NCI-H82 (cell line): ENCODE measurements around the gene ACTRT3.

Experiments used
- DNase-seq: peaks from one replicate; lab custom pipeline; 2025; lab: John Stamatoyannopoulos, UW

Gene ACTRT3

DNA sequence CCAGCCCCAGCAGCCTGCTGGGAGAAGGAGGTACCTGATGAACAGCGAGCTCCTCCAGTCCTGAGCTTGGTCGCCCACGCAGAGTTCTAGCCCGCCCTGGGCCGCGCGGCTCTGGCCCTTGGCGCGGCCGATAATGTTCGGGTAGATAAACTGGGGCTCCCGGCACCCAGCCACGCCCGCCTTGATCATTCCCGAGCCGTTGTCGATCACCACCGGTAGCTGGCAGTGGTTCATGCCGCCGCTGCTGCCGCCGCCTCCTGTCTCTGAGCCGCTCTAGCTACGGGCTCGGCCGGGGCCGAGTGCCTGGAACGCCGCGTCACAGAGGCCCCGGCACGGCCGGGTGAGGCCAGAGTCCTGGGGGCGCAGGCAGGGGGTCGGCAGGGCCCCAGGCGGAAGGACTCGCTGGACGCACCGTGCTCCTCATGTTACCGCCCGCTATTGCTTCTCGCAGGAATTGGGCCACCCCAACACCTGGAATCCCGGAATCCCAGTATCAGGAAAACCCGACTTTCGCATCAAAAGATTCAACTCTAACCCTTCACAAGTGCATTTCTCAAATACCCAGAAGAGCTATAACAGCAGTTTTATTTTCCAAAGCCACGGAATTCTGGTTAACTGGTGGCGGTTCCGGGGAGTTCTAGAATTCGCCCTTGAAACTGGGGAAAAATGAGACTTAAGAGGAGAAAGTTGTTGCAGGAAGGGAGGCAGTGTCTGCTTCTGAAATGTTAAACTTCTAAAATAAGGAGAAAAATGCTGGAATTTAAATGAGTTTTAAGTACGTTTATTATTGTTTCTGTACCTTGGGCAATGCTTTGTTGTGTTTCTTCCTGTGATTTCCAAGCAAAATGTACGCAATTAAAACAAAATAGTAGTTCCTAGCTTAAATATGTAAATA is at the start of gene ACTRT3:
Gene ACTRT3, minus strand, starts transcription at position 275 of the 895 bp plus-strand sequence. Its CDS starts 41 bp downstream, at position 234.
- peak; percentile 82 for DNase-seq

DNA sequence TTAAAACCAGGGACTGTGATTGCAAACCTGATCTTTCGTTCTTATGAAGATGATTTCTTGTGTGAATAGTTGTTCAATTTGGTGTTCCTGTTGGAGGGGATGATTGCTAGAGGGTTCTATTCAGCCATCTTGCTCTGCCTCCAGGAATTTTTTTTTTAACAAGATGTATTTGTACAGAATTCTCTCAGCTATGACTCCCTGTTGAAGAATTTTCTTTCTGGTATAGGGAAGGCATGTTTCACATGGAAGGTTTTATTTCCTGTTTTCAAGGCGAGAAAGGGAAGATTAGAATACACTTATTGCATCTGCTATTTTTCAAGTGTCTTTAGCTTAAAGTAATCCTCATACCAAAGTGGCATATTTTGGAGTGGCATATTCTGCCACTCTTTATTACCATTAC is 49.0 kb upstream of the ACTRT3 start:
- no peak for DNase-seq

DNA sequence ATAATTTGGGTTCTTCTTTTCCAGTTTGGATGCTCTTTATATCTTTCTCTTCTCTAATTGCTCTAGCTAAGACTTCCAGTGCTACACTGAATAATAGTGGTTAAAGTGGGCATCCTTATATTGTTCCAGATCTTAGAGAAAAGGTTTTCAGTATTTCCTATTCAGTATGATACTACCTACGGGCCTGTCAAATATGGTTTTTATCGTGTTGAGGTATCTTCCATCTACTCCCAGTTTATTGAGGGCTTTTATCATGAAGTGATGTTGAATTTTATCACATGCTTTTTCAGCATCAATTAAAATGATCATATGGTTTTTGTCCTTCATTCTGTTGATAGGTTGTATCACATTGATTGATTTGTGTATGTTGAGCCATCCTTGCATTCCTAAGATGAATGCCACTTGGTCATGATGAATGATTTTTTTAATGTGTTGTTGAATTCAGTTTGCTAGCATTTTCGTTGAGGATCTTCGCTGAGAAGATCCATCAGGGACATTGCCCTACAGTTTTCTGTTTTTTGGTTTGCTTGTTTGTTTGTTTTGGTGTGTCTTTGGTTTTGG is 46.3 kb upstream of the ACTRT3 start:
- no peak for DNase-seq

DNA sequence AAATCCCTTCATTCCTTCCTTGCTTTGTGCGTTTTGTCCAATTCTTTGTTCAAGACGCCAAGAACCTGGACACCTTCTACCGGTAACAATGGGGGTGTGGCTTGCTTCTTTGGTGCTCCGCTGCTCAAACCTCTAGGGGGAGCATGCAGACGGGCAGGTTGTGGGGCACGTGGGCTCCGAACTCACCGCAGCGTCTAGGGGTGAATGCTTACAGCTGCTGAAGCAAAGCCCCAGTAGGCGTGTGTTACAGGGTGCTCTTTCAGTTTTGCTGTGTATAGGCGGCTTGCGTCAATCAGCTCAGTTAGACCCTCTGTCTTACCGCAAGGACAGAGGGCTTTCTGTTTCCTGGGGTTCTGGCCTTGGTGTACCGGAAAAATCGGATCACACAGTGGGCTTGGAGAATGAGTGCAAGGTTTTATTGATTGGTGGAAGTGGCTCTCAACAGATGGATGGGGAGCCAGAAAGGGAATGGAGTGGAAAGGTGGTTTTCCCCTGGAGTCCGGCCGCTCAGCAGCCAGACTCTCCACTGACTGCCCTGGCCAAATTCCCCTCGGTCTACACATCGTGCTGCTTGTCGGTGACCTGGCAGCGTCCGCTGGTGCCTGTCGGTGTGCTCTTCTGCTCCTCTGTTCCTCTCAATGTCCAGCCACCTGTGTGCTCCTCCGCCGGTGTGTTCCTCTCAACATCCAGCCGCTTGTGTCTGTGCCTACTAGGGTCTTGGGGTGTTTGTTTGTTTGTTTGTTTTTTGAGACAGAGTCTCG is 44.6 kb upstream of the ACTRT3 start:
- peak; percentile 46 for DNase-seq

DNA sequence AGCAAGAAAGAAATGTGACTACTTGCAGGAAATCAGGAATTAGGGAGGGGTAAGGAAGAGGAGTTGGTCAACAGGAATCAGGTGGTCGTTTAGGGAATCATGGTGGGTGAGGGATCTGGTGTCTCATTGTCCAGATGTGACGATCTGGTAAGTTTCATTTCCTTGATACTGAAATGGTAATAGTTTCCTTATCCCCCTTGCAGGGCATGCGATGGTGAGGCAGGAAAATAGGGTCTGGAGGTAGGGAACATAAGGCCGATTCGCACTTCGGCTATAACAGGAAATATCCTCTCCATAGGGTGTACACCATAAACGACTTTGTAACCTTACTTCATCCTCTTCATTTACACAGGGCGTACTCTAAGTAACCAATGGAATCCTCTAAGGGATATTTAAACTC is 43.9 kb upstream of the ACTRT3 start:
- DNase-seq: no peak

DNA sequence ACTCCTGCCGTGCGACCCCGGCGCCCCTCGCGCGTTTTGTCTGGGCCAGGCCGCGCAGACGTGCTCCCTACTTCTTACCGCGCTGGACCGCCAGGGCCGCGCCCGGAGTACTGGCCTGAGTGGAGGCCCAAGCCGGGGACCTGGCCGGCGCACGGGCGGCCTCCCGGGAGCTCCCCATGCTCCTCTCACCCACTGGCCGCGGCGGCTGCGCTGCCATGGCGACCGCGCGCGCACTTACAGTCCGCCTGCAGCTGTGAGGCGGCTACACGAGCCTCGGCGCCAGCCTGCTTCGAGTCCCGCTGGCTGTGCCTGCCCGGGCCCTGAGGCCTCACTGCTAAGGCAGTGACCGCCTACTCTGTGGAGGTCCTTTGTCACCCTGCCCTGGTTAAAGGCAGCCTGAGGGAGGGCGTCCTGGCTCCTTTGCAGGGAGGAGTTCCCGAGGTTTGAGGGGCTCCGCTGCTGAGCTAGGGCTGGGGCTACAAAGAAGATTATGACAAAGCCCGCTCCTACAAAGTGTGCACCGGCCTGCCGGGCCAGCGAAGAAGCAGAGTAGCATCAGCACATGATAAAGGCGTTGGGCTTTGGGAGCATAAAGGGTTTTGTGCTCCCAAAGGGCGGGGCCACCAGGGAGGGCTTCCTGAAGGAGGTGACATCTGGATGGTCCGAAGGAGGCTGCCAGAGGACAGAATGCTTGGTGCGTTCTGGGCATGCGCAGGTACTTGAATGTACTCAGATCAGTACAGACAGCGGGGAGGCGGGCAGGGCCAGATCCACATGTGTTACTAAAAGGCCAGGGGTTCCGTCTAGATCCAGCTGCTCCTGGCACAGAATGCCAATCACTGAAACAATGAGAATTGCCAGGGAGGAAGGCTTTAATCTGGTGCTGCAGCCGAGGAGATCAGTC is 43.2 kb upstream of the ACTRT3 start, which contains the start of the genes LRRC34 and LRRIQ4:
Gene LRRC34, minus strand, starts transcription at position 573 of the 904 bp plus-strand sequence. Its CDS starts 356 bp downstream, at position 217.
Gene LRRIQ4, plus strand, starts transcription at position 539 of the 904 bp plus-strand sequence. CDS start 9,052 bp downstream, outside the sequence.
- DNase-seq: peak; percentile 94

DNA sequence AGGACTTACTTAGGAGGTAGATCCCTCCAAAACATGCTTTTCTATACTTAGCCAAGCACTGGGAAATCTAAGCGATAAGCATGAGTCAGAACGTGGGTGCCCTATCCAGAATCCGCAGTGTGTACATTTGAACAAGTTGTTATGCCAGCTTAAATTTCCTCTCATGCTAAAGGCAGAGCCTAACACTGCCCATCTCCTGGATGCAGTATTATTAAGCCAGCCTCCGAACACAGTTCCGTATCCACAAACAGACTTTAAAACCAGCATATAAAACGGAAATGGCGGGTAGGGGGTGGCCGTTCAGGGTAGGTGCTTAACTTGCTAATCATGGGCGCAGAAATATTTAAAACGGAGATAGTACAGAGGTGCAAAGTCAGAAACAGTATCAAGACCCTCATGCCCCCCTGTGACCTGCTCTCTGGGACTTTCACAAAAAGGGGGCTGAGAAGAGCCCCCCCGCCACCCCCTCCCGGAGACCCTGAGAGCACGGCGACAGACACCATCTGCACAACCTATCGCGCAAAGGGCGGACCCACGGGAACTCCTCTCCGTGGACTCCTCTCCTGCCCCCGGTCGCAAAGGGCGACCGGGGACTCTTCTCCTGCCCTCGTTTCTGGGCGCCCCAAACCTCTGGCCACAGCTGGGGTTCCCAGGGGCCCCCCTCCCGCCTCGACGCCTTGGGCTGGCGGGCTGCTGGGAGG is 42.4 kb upstream of the ACTRT3 start:
- peak; percentile 71 for DNase-seq

DNA sequence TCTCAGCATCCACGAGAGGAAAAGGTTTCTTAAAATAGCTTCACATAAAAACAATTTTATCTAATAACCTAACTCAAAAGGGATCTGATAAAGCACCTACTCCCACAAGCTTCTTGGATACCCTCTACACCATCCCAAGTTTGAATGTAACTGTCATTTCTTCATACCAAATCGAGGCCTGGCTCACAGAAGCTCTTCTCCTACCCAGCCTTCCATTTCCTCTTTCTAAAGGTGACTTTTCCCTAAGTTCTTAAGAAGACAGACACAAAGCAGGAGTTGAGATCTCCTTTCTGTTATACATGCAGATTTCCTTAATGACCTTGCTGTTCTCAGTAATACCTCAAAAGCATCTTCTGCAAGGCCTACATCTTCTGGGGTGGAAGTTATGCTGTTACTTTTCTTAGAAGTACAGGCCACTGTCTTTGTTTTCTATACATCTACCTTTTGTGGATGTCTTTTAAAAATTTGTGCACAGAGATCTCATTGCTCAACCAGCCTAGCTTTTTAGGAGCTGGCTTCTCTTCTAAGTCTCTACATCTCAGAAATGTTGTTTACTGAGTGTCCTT is 40.0 kb upstream of the ACTRT3 start:
- no peak for DNase-seq

DNA sequence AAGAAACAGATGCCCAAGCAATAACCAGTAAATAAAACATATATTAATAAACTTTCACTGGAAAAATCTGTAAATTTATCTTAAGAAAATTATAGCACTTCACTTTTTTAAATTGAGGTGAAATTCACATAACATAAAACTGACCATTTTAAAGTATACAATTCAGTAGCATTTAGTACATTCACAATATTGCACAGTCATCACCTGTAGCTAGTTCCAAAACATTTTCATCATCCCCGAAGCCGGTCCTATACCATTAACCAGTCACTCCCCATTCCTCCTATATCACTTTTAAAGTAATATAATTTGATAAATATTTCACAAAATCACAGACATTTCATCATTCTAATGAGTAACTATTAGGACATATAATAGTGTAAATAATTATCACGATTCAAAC is 35.3 kb upstream of the ACTRT3 start:
- DNase-seq: no peak

DNA sequence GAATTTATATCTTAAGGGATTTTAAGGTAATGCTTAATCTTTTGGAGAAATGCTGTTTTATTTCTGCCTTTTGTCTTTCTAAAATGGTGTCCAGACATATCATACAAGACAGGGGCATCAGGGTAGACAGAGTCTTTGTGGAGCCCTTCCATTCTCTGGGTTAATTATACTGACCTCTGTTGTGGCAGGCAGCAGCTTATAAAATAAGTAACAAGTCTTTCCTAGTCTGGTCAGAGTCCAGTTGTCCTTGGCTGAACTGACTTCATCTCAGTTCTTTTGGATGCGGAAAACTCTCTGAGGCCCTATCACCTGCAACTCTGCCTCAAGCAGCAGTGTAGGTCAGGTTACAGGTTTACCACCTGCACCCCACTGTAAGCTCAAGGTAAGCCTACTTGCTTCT is 23.0 kb upstream of the ACTRT3 start:
- DNase-seq: no peak

DNA sequence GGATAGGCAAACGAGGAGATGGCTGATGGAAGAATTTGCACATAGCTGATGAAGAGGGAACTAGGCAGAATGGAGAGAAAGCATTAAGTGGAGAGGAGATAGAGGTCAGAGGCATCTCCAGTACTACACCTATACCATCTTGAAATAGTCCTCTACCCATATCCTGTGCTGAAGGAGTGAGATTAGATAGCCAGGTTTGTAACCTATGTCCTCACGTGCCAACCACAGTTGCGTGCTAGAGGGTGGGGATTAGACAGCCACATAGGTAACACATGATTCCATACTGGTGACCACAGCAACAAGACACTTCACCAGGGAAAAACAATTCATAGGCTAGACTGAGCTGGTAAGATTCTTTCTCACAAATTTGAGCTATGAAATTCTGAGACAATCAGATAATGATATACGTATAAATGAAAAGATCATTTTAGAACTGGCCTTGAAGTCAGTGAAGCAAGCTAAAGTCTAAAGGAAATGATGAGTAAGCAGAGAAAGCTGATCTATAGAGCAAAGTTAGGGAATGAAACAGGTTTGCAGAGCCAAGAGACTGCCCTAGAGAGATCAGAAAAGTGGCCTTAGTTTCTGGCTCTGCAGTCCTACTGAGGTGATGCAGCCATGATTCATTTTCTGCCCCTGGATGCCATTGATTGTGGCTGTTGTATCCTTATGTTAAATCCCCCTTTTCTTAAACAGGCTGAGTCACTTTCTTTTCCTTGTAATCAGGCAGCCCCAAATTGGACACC is 21.5 kb upstream of the ACTRT3 start:
- DNase-seq: no peak

DNA sequence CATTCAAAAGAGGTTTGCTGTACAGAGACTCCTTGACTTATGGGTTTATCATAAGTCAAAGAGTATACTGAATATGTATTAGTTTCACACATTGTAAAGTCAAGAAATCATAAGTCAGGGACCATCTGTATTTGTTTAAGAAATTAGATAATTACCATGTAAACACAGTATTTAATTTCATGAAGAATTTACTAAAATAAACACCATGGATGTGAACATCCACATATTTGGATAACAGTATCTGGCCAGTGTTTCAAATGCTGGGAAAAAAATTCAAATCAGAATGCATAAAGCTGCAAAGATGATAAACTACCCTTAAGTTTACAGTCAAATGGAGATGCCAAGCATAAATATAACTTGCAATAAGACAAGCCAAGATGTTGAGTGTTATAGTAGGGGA is 20.9 kb upstream of the ACTRT3 start:
- no peak for DNase-seq

DNA sequence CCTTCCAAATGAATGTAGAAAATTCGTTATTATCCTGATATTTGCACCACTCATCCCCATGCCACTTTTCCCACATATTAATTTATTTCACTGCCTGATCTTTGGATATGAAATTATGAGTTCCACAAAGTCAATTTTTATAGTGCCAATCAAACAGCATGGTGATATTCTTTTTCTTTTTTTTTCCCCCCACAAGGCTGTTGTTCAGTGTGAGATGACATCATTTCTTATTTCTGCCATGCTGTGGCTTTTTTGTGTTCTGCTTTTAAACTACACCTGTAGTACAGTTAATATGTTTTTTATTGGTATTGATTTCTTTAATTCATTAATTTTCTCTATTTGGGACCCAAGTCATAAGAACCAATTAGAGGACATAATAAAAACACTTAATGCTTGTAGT is 18.4 kb upstream of the ACTRT3 start:
- no peak for DNase-seq

DNA sequence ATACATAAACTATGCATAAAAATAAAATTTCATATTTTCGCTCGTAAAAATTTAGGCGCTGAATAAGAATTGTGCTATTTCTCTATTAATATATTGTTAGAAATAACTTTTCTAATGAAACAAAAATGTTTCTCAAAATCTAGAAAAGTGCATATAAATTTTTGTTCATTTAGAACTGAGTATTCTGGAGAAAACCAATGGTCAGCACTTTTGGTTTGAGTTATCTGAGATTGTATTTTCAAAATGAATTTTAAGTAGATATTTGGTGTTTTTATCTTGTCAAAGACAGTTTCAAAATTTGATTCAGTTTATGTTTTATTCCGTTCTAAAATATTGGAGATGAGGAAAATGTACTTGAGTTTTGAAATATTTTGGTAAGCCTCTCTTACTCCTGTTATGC is 17.8 kb upstream of the ACTRT3 start:
- DNase-seq: no peak

DNA sequence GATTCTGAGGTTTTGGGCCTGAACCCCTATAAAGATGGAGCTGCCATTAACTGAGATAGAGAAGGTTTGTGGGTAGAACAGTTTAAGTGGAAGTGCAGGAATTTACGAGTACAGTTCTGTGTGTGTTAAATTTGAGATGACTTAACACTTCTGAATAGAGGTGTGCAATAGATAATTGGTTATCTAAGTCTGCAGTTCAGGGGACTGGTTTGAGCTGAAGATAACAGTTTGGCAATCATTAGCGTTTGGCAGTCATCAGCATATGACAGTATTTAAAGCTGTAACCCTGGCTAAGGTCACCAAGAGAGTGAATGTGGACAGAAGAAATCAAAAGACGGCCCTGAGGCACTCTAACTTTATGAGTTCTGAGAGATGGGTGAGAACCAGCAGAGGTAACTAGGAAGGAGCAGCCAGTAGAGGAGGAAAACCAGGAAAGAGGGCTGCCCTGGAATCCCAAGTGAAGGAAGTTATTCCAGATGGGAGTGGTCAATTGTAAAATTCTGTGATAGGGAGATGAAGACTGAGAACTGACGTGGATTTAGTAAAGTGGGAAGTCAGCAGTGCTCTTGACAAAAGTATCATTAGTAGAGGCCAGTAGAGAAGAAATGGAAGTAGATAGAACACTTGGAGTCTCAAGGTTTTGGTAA is 12.0 kb upstream of the ACTRT3 start:
- no peak for DNase-seq

DNA sequence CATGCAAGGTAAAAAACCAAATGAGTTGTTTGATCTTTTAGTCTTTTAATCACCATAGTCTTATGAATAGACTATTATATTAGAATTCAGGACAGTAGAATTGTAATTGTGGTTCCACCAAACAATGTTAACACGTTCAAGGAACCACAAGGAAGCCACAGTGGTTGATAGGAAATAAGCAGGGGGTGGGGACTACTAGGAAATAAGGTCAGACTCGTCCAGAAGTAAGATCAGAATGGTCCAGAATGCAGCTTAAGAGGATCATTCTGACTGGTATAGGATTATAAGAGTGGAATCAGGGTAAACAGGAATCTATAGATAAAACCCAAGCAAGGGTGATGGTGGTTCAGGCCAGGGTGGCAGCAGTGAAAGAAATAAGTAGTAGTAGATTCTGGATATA is 11.4 kb upstream of the ACTRT3 start:
- DNase-seq: peak; percentile 21

DNA sequence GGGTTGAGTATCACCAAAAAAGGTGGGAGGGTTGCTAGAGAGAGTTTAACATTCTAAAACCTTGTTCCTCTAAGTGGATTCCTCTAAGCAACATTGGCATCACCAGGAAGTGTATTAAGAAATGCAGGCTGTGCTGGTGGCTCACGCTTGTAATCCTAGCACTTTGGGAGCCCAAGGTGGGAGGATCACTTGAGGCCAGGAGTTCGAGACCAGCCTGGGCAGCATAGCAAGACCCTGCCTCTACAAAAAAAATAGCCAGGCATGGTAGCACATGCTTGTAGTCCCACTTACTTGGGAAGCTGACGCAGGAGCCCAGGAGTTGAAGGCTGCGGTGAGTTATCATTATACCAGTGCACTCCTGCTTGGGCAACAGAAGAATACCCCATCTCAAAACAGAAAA is 8.5 kb upstream of the ACTRT3 start:
- DNase-seq: no peak

DNA sequence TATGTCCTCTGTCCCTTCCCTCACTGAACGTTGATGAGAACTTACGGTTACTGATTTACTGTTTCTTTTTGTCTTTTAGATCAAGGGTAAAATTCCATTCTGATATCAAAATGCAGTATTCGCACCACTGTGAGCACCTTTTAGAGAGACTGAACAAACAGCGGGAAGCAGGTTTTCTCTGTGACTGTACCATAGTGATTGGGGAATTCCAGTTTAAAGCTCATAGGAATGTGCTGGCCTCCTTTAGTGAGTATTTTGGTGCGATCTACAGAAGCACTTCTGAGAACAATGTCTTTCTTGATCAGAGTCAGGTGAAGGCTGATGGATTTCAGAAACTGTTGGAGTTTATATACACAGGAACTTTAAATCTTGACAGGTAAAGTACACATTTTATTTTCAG is 4.8 kb upstream of the ACTRT3 start:
- no peak for DNase-seq
